T-helper 1 cell (primary cell): ENCODE measurements around the gene STAT2.
"Not testable (repeated sequence)": the region's sequence is repeated elsewhere in the genome, so short reads cannot be mapped to it uniquely, and the experiment has no call there.

Experiments
- DNase-seq, 5 donors: peaks; one replicate each; pipeline ENCODE4 v3.0.0-alpha.2; 2012 to 2020

Gene STAT2

GRCh38 chr12:56324206-56324605 lies 35.7 kb downstream of the STAT2 start:
- no peak for DNase-seq

DNA sequence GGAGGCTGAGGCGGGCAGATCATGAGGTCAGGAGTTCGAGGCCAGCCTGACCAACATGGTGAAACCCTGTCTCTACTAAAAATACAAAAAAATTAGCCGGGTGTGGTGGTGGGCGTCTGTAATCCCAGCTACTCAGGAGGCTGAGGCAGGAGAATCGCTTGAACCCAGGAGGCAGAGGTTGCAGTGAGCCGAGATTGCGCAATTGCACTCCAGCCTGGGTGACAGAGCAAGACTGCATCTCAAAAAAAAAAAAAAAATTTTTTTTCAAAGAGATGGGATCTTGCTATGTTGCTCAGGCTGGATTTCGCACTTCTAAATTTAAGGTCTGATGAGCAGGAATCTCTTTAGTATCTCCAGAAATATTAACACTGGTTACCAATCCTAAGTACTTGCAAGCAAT lies 38.3 kb downstream of the STAT2 start:
- DNase-seq: not testable (repeated sequence)

GRCh38 chr12:56321027-56321426 lies 38.9 kb downstream of the STAT2 start:
- peak in 1 of 5 donors; percentile 32 for DNase-seq

DNA sequence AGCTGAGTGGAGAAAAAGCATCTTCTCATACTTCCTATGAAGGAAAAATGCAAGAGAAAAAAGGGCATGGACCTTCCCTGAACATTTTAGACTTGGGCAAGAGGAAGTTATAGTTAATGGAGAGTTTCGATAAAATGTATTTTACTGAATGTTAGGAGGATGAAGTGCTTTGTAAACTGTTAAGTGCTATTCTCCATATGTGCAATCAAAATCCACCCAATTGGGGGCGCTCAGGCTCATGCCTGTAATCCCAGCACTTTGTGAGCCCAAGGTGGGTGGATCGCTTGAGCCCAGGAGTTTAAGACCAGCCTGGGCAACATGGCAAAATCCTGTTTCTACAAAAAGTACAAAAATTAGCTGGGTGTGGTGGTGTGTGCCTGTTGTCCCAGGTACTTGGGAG lies 42.2 kb downstream of the STAT2 start:
- DNase-seq: no peak

DNA sequence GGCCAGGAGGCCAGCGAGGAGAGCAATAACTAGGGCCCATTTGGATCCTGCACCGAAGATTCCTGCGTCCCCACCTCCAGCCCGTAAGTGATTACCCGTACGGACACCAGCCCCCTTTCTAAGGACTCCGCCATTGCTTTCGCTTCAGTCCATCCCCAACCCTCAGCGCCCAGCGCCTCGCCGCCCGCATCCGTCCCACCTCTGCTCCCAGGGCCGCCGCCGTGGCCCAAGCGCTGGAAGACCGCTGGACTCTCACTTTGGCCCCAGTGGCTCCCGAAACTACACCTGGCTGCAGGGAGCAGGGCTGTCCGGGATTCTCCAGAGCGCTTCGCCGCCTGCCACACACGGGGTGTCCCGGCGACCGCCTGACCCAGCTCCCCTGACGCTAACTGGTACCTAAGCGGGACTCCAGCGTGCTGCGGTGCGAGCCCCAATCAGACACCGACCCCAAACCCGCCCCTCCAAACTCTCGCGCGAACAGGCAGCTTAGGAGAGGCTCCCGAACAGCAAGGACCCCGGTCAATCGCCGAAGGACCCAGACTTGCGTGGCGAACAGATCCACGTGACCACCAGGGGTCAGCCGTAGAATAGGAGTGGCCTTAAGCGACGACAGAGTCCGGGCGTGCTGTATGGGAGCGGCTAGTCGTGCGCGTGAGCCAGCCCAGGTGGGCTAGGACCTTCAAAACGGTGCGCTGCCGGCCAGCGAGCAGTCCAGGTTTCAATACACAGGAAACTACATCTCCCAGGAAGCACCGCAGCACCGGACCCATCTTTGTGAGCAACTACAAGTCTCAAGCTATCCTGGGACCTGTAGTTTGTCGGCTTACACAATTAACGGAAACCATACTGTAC lies 44.1 kb downstream of the STAT2 start, which contains the start of gene CNPY2:
Gene CNPY2, minus strand, starts transcription at position 367 of the 852 bp plus-strand sequence. CDS start 771 bp downstream, outside the sequence.
- peak; percentile 82 to 95 (median 91) for DNase-seq

DNA sequence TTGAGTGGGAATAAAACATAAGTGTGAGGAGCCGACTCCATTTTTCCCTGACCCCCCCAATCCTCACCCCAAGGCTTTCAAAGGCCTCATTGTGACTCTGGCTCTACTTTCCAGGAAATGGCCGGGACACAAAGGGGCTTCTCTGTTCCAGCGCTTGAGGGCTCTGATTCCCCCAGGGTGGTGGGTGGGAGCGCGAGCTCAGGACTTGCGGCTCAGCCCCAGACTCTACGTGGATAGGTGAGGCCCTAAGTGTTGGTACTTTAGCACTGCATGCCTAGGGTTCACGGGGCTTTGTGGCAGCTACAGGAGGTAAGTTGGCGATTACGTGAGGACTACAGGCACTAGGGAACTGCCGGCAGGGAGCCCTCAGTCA lies 44.7 kb downstream of the STAT2 start:
- DNase-seq: no peak

DNA sequence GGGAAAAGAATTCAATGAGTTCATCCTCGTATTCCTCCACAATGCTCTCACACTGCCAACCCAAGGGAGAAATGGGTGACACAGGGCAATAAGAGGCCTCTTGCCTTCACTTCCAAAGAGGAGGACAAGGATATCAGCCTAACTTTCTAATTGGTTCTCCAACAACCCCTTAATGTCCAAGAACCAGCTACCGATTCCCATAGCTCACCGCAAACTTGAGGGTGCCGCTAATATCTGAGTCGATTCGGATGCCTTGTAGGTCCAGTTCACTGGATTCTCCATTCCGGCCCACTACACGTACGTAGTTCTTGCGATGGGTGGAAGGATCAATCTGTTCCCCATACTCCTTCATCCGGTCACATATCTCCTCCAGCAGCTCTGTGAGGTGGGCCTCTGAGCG lies 48.9 kb downstream of the STAT2 start:
- no peak for DNase-seq

DNA sequence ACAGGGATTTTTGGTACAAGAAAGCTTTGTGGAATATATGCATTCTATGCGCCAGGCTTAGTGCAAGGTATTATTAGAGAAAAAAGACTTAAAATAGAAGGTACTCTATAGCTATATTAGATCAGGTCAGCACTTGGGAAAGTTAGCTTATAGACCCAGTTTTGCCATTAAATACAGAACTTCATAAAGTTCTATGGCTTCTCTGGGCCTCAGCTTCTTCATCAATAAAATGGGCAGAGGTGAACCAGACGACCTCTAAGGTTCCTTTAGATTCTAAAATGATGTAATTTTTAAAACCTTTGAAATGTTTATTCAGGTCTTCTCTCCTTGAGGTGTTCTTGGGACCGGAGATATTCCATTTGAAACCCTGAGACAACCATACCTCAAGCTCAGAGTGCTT lies 51.2 kb downstream of the STAT2 start:
- no peak for DNase-seq

DNA sequence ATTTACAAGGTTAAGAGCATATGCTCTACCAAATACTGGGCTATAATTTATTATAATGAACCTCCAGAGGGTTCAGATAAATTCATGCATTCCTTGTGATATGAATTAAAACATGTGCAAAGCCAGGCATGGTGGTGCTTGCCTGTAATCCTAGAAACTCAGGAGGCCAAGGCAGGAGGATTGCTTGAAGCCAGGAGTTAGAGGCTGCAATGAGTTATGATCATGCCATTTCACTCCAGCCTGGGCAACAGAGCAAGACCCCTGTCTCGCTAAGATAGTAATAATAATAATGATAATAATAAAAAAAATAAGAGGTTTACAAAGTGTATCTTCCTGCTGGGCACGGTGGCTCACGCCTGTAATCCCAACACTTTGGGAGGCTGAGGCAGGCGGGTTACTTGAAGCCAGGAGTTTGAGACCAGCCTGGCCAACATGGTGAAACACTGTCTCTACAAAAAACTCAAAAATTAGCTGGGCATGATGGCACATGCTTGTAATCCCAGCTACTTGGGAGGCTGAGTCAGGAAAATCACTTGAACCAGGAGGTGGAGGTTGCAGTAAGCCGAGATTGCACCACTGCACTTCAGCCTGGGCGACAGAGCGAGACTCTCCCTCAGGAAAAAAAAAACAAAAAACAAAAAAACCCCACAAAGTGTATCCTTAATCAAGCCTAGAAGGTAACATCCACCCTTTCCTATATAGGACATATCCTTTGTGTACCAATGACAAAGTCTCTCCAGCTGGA lies 52.5 kb downstream of the STAT2 start:
- DNase-seq: no peak

DNA sequence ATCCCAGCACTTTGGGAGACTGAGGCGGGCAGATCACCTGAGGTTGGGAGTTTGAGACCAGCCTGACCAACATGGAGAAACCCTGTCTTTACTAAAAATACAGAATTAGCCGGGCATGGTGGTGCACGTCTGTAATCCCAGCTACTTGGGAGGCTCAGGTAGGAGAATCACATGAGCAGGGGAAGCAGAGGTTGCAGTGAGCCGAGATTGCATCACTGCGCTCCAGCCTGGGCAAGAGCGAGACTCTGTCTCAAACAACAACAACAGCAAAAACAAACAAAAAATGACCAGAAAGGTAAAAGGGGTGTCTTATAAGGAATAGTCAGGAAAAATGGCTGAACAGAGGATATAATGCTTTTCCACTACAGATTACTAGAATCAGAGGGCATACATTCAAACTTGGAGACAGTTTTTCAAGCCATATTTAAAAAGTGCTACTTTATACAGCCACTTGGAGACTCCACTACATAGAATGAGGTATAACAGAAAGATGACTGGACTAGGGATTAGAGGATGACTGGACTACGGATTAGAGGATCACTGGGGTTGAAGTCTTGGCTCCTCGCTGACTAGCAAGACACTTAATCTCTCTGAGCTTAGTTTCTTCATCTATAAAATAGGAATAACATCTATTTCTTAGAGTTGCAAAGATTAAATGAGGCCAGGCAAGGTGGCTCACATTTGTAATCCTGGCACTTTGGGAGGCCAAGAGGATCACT lies 54.9 kb downstream of the STAT2 start:
- DNase-seq: no peak

DNA sequence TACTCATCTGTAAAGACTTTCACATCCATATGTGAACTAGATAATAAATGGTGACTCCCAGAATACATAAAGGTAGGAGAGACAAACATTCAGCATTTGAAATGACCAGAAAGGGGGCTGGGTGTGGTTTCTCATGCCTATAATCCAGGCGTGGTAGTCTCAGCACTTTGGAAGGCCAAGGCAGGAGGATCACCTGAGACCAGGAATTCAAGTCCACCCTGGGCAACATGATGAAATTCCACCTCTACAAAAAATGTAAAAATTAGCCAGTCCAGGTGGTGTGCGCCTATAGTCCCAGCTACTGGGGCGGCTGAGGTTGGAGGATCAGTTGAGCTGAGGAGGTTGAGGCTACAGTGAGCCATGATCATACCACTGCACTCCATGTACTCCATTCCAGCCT lies 55.6 kb downstream of the STAT2 start:
- DNase-seq: no peak

DNA sequence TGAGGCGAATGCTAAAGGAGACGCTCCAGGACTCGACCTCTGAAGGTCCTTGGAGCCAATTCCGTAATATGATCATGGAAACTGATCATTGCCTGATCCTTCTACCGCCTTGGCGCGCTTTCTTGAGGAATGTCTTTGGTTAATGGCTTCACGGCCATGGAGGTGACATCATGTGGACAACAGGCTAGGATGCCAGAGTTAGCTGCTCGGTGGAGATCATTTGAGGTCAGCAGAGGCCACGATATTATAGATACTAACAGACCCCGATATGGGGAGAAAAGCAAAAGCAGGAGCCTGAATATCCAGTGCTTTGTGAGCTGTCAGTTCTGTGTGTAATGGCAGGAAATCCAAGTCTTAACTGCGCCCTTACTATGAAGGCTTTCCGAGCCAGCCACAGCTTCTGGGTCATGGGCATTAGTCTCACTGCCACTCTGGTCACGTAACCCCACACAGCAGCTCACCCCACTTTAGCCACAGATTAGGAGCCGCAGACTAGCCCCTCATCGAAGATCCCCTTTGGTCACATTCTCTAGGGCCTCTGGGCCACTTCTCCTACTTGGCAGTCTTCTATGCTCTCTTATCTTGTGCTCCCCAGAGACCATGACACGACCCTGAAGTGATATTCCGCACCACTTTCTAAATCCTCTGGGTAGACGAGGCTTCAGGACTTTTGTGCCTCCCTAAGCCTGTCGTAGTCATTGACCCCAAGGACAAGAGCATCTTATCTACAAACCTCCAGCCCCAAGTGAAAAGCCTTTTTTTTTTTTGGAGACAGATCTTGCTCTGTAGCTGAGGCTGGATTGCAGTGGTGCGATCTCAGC lies 59.1 kb downstream of the STAT2 start:
- no peak for DNase-seq

GRCh38 chr12:56299853-56300643 lies 59.9 kb downstream of the STAT2 start, which contains the start of gene CS:
CS (minus strand) TSS chr12:56300330; CDS start chr12:56300201, 129 bp downstream.
- DNase-seq: peak; percentile 98 to 99 (median 99)

DNA sequence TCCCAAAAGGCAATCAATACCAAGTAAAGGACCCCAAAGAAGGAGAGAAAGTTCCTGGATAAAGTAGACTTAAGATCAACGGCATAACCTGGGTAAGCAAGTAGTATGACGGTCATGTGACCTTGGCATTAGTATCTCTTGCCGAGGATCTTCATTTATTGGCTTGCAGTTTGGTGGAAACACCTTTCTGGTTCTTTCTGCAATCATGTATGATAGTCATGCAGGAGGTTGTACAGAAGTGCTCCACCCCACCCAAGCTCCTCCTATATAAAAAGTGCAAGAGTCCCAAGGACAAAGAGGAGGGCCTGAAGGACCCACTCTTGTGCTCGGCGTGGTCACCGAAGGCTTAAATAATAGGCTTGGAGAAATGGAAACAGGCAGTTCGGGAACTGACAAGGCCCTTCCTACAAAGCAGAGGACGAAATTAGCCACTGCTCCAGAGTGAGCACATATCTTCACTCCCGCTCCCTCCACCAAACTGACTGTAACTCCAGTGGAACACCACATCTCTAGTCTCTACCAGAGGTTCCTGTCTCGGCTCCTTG lies 60.5 kb downstream of the STAT2 start:
- peak in 4 of 5 donors; percentile 3 to 43 (median 20) for DNase-seq

GRCh38 chr12:56298828-56299227 lies 61.1 kb downstream of the STAT2 start:
- no peak for DNase-seq

GRCh38 chr12:56297400-56297799 lies 62.5 kb downstream of the STAT2 start:
- no peak for DNase-seq

- DNase-seq: no peak
Measured at GRCh38 chr12:56296295-56296694, 63.6 kb downstream of the STAT2 start.

DNA sequence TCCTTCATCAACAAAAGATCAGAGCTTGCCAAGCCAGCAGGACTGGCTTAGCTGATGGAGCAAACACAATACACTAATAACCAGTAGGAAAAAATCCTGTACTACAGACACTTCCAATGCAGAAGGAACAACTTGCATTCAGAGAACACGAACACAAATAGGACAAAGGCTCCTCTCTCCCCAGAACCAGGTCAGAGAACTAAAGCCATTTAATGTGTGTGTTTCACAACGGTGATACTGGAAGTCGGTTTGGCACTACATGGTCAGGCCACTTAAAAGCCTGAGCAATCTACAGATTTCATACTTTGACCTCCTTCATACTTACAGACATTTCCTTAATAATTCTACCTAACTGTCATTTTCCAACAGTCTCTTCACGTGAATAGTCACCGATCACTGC lies 66.1 kb downstream of the STAT2 start:
- DNase-seq: no peak
